DOHH2 (cell line): ENCODE data around the gene AZIN2.

Experiments
- EZH2phosphoT487 ChIP-seq: fragments of 200-600 bp; sonication (generic); IDR thresholded peaks from 2 replicates; pipeline ENCODE4 v1.6.1; 2017; ENCODE audit warnings: borderline replicate concordance, mild to moderate bottlenecking, antibody characterized with exemption, low read length, moderate library complexity, mixed read lengths
- TF ChIP-seq, protein P1 (sequence below): fragments of 200-600 bp; sonication (generic); IDR thresholded peaks from one replicate; pipeline ENCODE4 v1.5.1; 2014; ENCODE audit warnings: antibody characterized with exemption, mild to moderate bottlenecking, low read depth, low read length; ENCODE audit not compliant: poor library complexity, severe bottlenecking

- TF ChIP-seq, protein P1, sequence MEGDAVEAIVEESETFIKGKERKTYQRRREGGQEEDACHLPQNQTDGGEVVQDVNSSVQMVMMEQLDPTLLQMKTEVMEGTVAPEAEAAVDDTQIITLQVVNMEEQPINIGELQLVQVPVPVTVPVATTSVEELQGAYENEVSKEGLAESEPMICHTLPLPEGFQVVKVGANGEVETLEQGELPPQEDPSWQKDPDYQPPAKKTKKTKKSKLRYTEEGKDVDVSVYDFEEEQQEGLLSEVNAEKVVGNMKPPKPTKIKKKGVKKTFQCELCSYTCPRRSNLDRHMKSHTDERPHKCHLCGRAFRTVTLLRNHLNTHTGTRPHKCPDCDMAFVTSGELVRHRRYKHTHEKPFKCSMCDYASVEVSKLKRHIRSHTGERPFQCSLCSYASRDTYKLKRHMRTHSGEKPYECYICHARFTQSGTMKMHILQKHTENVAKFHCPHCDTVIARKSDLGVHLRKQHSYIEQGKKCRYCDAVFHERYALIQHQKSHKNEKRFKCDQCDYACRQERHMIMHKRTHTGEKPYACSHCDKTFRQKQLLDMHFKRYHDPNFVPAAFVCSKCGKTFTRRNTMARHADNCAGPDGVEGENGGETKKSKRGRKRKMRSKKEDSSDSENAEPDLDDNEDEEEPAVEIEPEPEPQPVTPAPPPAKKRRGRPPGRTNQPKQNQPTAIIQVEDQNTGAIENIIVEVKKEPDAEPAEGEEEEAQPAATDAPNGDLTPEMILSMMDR = no peak
- no peak for TF ChIP-seq EZH2phosphoT487
Measured at GRCh38 chr1:33080373-33080772, 580 bp upstream of the AZIN2 start.
